ENCODE measurements around the gene C11orf65.
A peak's percentile ranks its signal among the peaks of the same experiment; 100 is the strongest.

The C11orf65 gene

DNA sequence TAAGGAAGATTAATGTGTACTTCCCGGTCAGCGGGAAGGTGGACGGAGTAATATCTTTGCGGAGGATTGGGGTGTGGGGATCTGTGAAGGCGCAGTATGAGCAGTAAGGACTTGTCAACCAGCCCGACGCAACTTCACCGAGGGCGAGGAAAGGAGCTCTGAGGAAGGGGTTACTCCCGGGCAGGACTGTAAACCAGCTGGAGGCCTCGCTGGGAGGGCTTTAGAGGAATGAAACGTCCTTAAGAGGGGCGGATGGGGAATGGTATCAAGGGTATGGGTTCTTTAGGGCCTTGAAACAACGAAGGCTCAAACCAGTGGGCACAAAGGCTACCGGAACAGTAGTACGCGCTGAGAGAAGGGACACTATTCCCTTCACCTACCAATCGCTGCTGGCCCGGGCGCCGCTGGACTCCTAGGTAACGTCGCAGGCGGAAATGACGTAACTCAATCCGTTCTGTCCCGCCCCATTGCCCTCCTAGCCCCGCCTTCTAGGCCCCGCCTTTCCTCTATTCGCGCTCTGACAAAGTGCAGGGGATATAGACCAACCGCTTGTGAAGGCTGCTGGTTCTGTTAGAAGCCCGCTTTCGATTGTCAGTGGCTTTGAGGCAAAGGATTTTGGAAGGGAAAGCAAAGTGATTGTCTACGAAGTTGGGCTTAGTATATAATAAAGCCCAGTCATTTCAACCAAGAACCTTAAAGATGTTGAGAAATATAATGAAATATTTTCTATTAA, at the start of gene C11orf65 (continued):
- TF ChIP-seq ZNF521 (tag by site-specific recombination; IDR thresholded peaks at IDR 0.05) (no peak), TRIM28 (IDR thresholded peaks at IDR 0.05; ENCODE audit: borderline replicate concordance, low read length) (peak; percentile 78), ZNF571 (tag by site-specific recombination; IDR thresholded peaks at IDR 0.05) (no peak), ZNF623 (tag by site-specific recombination; IDR thresholded peaks at IDR 0.05) (no peak), ZNF132 (tag by site-specific recombination; IDR thresholded peaks at IDR 0.05; ENCODE audit: borderline replicate concordance) (no peak), ZNF214 (tag by site-specific recombination; IDR thresholded peaks at IDR 0.05; ENCODE audit: borderline replicate concordance) (no peak), SP2 (tag by site-specific recombination; IDR thresholded peaks at IDR 0.05) (peak; percentile 92), ZNF157 (tag by site-specific recombination; IDR thresholded peaks at IDR 0.05) (no peak), IKZF3 (tag by site-specific recombination; IDR thresholded peaks at IDR 0.05) (peak; percentile 35; the same call in 1 of the 2 replicates), HOXC10 (CRISPR knock-in tag; IDR thresholded peaks at IDR 0.05) (no peak), ZNF37A (tag by site-specific recombination; IDR thresholded peaks at IDR 0.05) (no peak), GLI4 (tag by site-specific recombination; IDR thresholded peaks at IDR 0.05) (no peak), EGR2 (tag by site-specific recombination; IDR thresholded peaks at IDR 0.05; ENCODE audit: low read depth) (no peak), ZSCAN16 (tag by site-specific recombination; IDR thresholded peaks at IDR 0.05) (no peak)
- TF ChIP-seq, protein P1, sequence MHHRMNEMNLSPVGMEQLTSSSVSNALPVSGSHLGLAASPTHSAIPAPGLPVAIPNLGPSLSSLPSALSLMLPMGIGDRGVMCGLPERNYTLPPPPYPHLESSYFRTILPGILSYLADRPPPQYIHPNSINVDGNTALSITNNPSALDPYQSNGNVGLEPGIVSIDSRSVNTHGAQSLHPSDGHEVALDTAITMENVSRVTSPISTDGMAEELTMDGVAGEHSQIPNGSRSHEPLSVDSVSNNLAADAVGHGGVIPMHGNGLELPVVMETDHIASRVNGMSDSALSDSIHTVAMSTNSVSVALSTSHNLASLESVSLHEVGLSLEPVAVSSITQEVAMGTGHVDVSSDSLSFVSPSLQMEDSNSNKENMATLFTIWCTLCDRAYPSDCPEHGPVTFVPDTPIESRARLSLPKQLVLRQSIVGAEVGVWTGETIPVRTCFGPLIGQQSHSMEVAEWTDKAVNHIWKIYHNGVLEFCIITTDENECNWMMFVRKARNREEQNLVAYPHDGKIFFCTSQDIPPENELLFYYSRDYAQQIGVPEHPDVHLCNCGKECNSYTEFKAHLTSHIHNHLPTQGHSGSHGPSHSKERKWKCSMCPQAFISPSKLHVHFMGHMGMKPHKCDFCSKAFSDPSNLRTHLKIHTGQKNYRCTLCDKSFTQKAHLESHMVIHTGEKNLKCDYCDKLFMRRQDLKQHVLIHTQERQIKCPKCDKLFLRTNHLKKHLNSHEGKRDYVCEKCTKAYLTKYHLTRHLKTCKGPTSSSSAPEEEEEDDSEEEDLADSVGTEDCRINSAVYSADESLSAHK (tag by site-specific recombination; IDR thresholded peaks at IDR 0.05): peak; percentile 89
- TF ChIP-seq, protein P2, sequence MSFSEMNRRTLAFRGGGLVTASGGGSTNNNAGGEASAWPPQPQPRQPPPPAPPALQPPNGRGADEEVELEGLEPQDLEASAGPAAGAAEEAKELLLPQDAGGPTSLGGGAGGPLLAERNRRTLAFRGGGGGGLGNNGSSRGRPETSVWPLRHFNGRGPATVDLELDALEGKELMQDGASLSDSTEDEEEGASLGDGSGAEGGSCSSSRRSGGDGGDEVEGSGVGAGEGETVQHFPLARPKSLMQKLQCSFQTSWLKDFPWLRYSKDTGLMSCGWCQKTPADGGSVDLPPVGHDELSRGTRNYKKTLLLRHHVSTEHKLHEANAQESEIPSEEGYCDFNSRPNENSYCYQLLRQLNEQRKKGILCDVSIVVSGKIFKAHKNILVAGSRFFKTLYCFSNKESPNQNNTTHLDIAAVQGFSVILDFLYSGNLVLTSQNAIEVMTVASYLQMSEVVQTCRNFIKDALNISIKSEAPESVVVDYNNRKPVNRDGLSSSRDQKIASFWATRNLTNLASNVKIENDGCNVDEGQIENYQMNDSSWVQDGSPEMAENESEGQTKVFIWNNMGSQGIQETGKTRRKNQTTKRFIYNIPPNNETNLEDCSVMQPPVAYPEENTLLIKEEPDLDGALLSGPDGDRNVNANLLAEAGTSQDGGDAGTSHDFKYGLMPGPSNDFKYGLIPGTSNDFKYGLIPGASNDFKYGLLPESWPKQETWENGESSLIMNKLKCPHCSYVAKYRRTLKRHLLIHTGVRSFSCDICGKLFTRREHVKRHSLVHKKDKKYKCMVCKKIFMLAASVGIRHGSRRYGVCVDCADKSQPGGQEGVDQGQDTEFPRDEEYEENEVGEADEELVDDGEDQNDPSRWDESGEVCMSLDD (tag by site-specific recombination; IDR thresholded peaks at IDR 0.05): no peak
- TF ChIP-seq, protein P3, sequence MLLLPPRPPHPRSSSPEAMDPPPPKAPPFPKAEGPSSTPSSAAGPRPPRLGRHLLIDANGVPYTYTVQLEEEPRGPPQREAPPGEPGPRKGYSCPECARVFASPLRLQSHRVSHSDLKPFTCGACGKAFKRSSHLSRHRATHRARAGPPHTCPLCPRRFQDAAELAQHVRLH (tag by site-specific recombination; IDR thresholded peaks at IDR 0.05): peak; percentile 67; the same call in 1 of the 2 replicates
- TF ChIP-seq, protein P4, sequence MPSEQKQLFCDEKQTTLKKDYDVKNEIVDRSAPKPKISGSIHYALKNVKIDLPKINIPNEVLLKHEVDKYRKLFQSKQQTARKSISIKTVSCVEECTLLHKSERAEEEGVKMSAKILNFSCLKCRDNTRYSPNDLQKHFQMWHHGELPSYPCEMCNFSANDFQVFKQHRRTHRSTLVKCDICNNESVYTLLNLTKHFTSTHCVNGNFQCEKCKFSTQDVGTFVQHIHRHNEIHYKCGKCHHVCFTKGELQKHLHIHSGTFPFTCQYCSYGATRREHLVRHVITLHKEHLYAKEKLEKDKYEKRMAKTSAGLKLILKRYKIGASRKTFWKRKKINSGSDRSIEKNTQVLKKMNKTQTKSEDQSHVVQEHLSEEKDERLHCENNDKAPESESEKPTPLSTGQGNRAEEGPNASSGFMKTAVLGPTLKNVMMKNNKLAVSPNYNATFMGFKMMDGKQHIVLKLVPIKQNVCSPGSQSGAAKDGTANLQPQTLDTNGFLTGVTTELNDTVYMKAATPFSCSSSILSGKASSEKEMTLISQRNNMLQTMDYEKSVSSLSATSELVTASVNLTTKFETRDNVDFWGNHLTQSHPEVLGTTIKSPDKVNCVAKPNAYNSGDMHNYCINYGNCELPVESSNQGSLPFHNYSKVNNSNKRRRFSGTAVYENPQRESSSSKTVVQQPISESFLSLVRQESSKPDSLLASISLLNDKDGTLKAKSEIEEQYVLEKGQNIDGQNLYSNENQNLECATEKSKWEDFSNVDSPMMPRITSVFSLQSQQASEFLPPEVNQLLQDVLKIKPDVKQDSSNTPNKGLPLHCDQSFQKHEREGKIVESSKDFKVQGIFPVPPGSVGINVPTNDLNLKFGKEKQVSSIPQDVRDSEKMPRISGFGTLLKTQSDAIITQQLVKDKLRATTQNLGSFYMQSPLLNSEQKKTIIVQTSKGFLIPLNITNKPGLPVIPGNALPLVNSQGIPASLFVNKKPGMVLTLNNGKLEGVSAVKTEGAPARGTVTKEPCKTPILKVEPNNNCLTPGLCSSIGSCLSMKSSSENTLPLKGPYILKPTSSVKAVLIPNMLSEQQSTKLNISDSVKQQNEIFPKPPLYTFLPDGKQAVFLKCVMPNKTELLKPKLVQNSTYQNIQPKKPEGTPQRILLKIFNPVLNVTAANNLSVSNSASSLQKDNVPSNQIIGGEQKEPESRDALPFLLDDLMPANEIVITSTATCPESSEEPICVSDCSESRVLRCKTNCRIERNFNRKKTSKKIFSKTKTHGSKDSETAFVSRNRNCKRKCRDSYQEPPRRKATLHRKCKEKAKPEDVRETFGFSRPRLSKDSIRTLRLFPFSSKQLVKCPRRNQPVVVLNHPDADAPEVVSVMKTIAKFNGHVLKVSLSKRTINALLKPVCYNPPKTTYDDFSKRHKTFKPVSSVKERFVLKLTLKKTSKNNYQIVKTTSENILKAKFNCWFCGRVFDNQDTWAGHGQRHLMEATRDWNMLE (tag by site-specific recombination; conservative IDR thresholded peaks at IDR 0.05; ENCODE audit: low read depth): peak; percentile 60
- TF ChIP-seq, protein P5, sequence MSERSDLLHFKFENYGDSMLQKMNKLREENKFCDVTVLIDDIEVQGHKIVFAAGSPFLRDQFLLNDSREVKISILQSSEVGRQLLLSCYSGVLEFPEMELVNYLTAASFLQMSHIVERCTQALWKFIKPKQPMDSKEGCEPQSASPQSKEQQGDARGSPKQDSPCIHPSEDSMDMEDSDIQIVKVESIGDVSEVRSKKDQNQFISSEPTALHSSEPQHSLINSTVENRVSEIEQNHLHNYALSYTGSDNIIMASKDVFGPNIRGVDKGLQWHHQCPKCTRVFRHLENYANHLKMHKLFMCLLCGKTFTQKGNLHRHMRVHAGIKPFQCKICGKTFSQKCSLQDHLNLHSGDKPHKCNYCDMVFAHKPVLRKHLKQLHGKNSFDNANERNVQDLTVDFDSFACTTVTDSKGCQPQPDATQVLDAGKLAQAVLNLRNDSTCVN (tag by site-specific recombination; optimal IDR thresholded peaks at IDR 0.05): peak; percentile 21
- TF ChIP-seq, protein P6, sequence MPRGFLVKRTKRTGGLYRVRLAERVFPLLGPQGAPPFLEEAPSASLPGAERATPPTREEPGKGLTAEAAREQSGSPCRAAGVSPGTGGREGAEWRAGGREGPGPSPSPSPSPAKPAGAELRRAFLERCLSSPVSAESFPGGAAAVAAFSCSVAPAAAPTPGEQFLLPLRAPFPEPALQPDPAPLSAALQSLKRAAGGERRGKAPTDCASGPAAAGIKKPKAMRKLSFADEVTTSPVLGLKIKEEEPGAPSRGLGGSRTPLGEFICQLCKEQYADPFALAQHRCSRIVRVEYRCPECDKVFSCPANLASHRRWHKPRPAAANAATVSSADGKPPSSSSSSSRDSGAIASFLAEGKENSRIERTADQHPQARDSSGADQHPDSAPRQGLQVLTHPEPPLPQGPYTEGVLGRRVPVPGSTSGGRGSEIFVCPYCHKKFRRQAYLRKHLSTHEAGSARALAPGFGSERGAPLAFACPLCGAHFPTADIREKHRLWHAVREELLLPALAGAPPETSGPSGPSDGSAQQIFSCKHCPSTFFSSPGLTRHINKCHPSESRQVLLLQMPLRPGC (tag by site-specific recombination; IDR thresholded peaks at IDR 0.05): 0 out of 2 replicates have a peak, but pooled peaks have one; percentile 44
- TF ChIP-seq, protein P7, sequence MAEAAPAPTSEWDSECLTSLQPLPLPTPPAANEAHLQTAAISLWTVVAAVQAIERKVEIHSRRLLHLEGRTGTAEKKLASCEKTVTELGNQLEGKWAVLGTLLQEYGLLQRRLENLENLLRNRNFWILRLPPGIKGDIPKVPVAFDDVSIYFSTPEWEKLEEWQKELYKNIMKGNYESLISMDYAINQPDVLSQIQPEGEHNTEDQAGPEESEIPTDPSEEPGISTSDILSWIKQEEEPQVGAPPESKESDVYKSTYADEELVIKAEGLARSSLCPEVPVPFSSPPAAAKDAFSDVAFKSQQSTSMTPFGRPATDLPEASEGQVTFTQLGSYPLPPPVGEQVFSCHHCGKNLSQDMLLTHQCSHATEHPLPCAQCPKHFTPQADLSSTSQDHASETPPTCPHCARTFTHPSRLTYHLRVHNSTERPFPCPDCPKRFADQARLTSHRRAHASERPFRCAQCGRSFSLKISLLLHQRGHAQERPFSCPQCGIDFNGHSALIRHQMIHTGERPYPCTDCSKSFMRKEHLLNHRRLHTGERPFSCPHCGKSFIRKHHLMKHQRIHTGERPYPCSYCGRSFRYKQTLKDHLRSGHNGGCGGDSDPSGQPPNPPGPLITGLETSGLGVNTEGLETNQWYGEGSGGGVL (tag by site-specific recombination; IDR thresholded peaks at IDR 0.05): no peak
- TF ChIP-seq, protein P8, sequence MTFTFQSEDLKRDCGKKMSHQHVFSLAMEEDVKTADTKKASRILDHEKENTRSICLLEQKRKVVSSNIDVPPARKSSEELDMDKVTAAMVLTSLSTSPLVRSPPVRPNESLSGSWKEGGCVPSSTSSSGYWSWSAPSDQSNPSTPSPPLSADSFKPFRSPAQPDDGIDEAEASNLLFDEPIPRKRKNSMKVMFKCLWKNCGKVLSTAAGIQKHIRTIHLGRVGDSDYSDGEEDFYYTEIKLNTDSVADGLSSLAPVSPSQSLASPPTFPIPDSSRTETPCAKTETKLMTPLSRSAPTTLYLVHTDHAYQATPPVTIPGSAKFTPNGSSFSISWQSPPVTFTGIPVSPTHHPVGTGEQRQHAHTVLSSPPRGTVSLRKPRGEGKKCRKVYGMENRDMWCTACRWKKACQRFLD (tag by site-specific recombination; IDR thresholded peaks at IDR 0.05): no peak

Data from HEK293 (cell line).